ENCODE measurements around the gene DNAI4.
A peak's percentile ranks its signal among the peaks of the same experiment; 100 is the strongest.
"Not testable (repeated sequence)": the region's sequence is repeated elsewhere in the genome, so short reads cannot be mapped to it uniquely, and the experiment has no call there.

DNAI4 gene

GRCh38 chr1:66927528-66927927 is 2.9 kb upstream of the DNAI4 start:
- Histone ChIP-seq H3K4me3 (ENCODE audit: low read length) (no peak overlapping the region), H3K9me3 (ENCODE audit: insufficient read depth, low read depth, low read length) (no peaks in the 10 kb centered on the region), H3K36me3 (ENCODE audit: insufficient read depth, low read length) (0 out of 2 replicates have a peak, but pooled peaks cover 3% of the 10 kb centered on the region), H3K9ac (ENCODE audit: low read depth, low read length) (no peak overlapping the region), H3K27ac (ENCODE audit: low read depth, low read length) (no peak overlapping the region), H3K4me1 (ENCODE audit: insufficient read depth, low read length) (peaks cover 22% of the 10 kb centered on the region), H3K27me3 (ENCODE audit: insufficient read depth, low read length) (no peaks in the 10 kb centered on the region)

GRCh38 chr1:66925944-66926343 is 1.3 kb upstream of the DNAI4 start:
- peak overlapping the region; percentile 99 for H3K4me3 ChIP-seq (ENCODE audit: low read length)

GRCh38 chr1:66925558-66925910 is 878 bp upstream of the DNAI4 start:
- peak overlapping the region; percentile 96; the same call in 1 of the 2 replicates for H3K27ac ChIP-seq (ENCODE audit: low read depth, low read length)

More at GRCh38 chr1:66925944-66926343, 1.3 kb upstream of the DNAI4 start:
- H3K9me3 ChIP-seq (ENCODE audit: insufficient read depth, low read depth, low read length) = no peaks in the 10 kb centered on the region
- peak overlapping the region; percentile 96; the same call in 1 of the 2 replicates for H3K27ac ChIP-seq (ENCODE audit: low read depth, low read length)
- peak overlapping the region; percentile 95 for H3K9ac ChIP-seq (ENCODE audit: low read depth, low read length)
- H3K4me1 ChIP-seq (ENCODE audit: insufficient read depth, low read length) = peaks cover 15% of the 10 kb centered on the region
- 0 out of 2 replicates have a peak, but pooled peaks cover 3% of the 10 kb centered on the region for H3K36me3 ChIP-seq (ENCODE audit: insufficient read depth, low read length)
- H3K27me3 ChIP-seq (ENCODE audit: insufficient read depth, low read length) = no peaks in the 10 kb centered on the region
- 6% methylated on average over 8 of the region's 9 CpGs for WGBS

GRCh38 chr1:66920543-66920942 is 4.1 kb downstream of the DNAI4 start:
- Histone ChIP-seq H3K27me3 (ENCODE audit: insufficient read depth, low read length) (no peaks in the 10 kb centered on the region), H3K36me3 (ENCODE audit: insufficient read depth, low read length) (0 out of 2 replicates have a peak, but pooled peaks cover 6% of the 10 kb centered on the region), H3K4me1 (ENCODE audit: insufficient read depth, low read length) (peaks cover 7% of the 10 kb centered on the region), H3K4me3 (ENCODE audit: low read length) (no peak overlapping the region), H3K27ac (ENCODE audit: low read depth, low read length) (no peak overlapping the region), H3K9ac (ENCODE audit: low read depth, low read length) (no peak overlapping the region), H3K9me3 (ENCODE audit: insufficient read depth, low read depth, low read length) (no peaks in the 10 kb centered on the region)
- WGBS = 100% methylated on average over 2 of the region's 2 CpGs

More at GRCh38 chr1:66925558-66925910, 878 bp upstream of the DNAI4 start:
- Histone ChIP-seq H3K4me3 (ENCODE audit: low read length) (peak overlapping the region; percentile 99), H3K36me3 (ENCODE audit: insufficient read depth, low read length) (0 out of 2 replicates have a peak, but pooled peaks cover 6% of the 10 kb centered on the region), H3K9me3 (ENCODE audit: insufficient read depth, low read depth, low read length) (no peaks in the 10 kb centered on the region), H3K4me1 (ENCODE audit: insufficient read depth, low read length) (peaks cover 15% of the 10 kb centered on the region), H3K9ac (ENCODE audit: low read depth, low read length) (peak overlapping the region; percentile 95), H3K27me3 (ENCODE audit: insufficient read depth, low read length) (no peaks in the 10 kb centered on the region)
- WGBS = 0% methylated on average over 11 of the region's 11 CpGs

GRCh38 chr1:66919828-66920227 is 4.8 kb downstream of the DNAI4 start:
- H3K4me1 ChIP-seq (ENCODE audit: insufficient read depth, low read length) = peaks cover 7% of the 10 kb centered on the region
- 86% methylated on average over 3 of the region's 3 CpGs for WGBS

GRCh38 chr1:66919063-66919462 is 5.6 kb downstream of the DNAI4 start:
- WGBS = 94% methylated on average over 1 of the region's 1 CpG

More at GRCh38 chr1:66919828-66920227, 4.8 kb downstream of the DNAI4 start:
- no peak overlapping the region for H3K9ac ChIP-seq (ENCODE audit: low read depth, low read length)
- H3K27ac ChIP-seq (ENCODE audit: low read depth, low read length) = no peak overlapping the region
- H3K27me3 ChIP-seq (ENCODE audit: insufficient read depth, low read length) = no peaks in the 10 kb centered on the region
- H3K36me3 ChIP-seq (ENCODE audit: insufficient read depth, low read length) = 0 out of 2 replicates have a peak, but pooled peaks cover 6% of the 10 kb centered on the region
- H3K4me3 ChIP-seq (ENCODE audit: low read length) = no peak overlapping the region
- no peaks in the 10 kb centered on the region for H3K9me3 ChIP-seq (ENCODE audit: insufficient read depth, low read depth, low read length)

GRCh38 chr1:66917476-66917875 is 7.2 kb downstream of the DNAI4 start:
- H3K9me3 ChIP-seq (ENCODE audit: insufficient read depth, low read depth, low read length) = no peaks in the 10 kb centered on the region
- H3K4me3 ChIP-seq (ENCODE audit: low read length) = no peak overlapping the region
- H3K27me3 ChIP-seq (ENCODE audit: insufficient read depth, low read length) = no peaks in the 10 kb centered on the region
- 93% methylated on average over 1 of the region's 1 CpG for WGBS
- H3K4me1 ChIP-seq (ENCODE audit: insufficient read depth, low read length) = 0 out of 2 replicates have a peak, but pooled peaks cover 7% of the 10 kb centered on the region
- no peak overlapping the region for H3K9ac ChIP-seq (ENCODE audit: low read depth, low read length)
- no peak overlapping the region for H3K27ac ChIP-seq (ENCODE audit: low read depth, low read length)
- H3K36me3 ChIP-seq (ENCODE audit: insufficient read depth, low read length) = 0 out of 2 replicates have a peak, but pooled peaks cover 6% of the 10 kb centered on the region

More at GRCh38 chr1:66919063-66919462, 5.6 kb downstream of the DNAI4 start:
- H3K4me3 ChIP-seq (ENCODE audit: low read length) = no peak overlapping the region
- H3K27ac ChIP-seq (ENCODE audit: low read depth, low read length) = no peak overlapping the region
- H3K9me3 ChIP-seq (ENCODE audit: insufficient read depth, low read depth, low read length) = no peaks in the 10 kb centered on the region
- H3K36me3 ChIP-seq (ENCODE audit: insufficient read depth, low read length) = 0 out of 2 replicates have a peak, but pooled peaks cover 6% of the 10 kb centered on the region
- H3K9ac ChIP-seq (ENCODE audit: low read depth, low read length) = no peak overlapping the region
- H3K27me3 ChIP-seq (ENCODE audit: insufficient read depth, low read length) = no peaks in the 10 kb centered on the region
- H3K4me1 ChIP-seq (ENCODE audit: insufficient read depth, low read length) = peaks cover 7% of the 10 kb centered on the region

- no peaks in the 10 kb centered on the region for H3K27me3 ChIP-seq (ENCODE audit: insufficient read depth, low read length)
- H3K9ac ChIP-seq (ENCODE audit: low read depth, low read length) = no peak overlapping the region
- no peak overlapping the region for H3K27ac ChIP-seq (ENCODE audit: low read depth, low read length)
- WGBS = 73% methylated on average over 1 of the region's 2 CpGs
- H3K36me3 ChIP-seq (ENCODE audit: insufficient read depth, low read length) = 0 out of 2 replicates have a peak, but pooled peaks cover 6% of the 10 kb centered on the region
- peaks cover 10% of the 10 kb centered on the region for H3K4me1 ChIP-seq (ENCODE audit: insufficient read depth, low read length)
- no peak overlapping the region for H3K4me3 ChIP-seq (ENCODE audit: low read length)
- H3K9me3 ChIP-seq (ENCODE audit: insufficient read depth, low read depth, low read length) = no peaks in the 10 kb centered on the region
These were observed 8.3 kb downstream of the DNAI4 start for GRCh38 chr1:66916320-66916719.

- H3K4me3 ChIP-seq (ENCODE audit: low read length); H3K9me3 ChIP-seq (ENCODE audit: insufficient read depth, low read depth, low read length); H3K9ac ChIP-seq (ENCODE audit: low read depth, low read length); H3K36me3 ChIP-seq (ENCODE audit: insufficient read depth, low read length); H3K27ac ChIP-seq (ENCODE audit: low read depth, low read length); H3K27me3 ChIP-seq (ENCODE audit: insufficient read depth, low read length): not testable (repeated sequence)
- H3K4me1 ChIP-seq (ENCODE audit: insufficient read depth, low read length) = peaks cover 14% of the 10 kb centered on the region
- no CpG with 5 or more reads among the region's 1 CpG for WGBS
These were observed 9.5 kb downstream of the DNAI4 start for GRCh38 chr1:66915203-66915602.

GRCh38 chr1:66893712-66894111 is 30.9 kb downstream of the DNAI4 start:
- WGBS = 94% methylated on average over 2 of the region's 3 CpGs
- Histone ChIP-seq H3K27ac (ENCODE audit: low read depth, low read length) (no peak overlapping the region), H3K9ac (ENCODE audit: low read depth, low read length) (no peak overlapping the region), H3K36me3 (ENCODE audit: insufficient read depth, low read length) (no peaks in the 10 kb centered on the region), H3K4me1 (ENCODE audit: insufficient read depth, low read length) (no peaks in the 10 kb centered on the region), H3K9me3 (ENCODE audit: insufficient read depth, low read depth, low read length) (no peaks in the 10 kb centered on the region), H3K4me3 (ENCODE audit: low read length) (no peak overlapping the region), H3K27me3 (ENCODE audit: insufficient read depth, low read length) (no peaks in the 10 kb centered on the region)

- no peaks in the 10 kb centered on the region for H3K36me3 ChIP-seq (ENCODE audit: insufficient read depth, low read length)
- no peaks in the 10 kb centered on the region for H3K27me3 ChIP-seq (ENCODE audit: insufficient read depth, low read length)
- no peak overlapping the region for H3K9ac ChIP-seq (ENCODE audit: low read depth, low read length)
- WGBS = 96% methylated on average over 1 of the region's 1 CpG
- no peak overlapping the region for H3K4me3 ChIP-seq (ENCODE audit: low read length)
- H3K4me1 ChIP-seq (ENCODE audit: insufficient read depth, low read length) = no peaks in the 10 kb centered on the region
- no peak overlapping the region for H3K27ac ChIP-seq (ENCODE audit: low read depth, low read length)
- no peaks in the 10 kb centered on the region for H3K9me3 ChIP-seq (ENCODE audit: insufficient read depth, low read depth, low read length)
These were observed 34.0 kb downstream of the DNAI4 start for GRCh38 chr1:66890621-66891020.

- no peaks in the 10 kb centered on the region for H3K4me1 ChIP-seq (ENCODE audit: insufficient read depth, low read length)
- no peak overlapping the region for H3K4me3 ChIP-seq (ENCODE audit: low read length)
- WGBS = 95% methylated on average over 1 of the region's 1 CpG
- no peak overlapping the region for H3K27ac ChIP-seq (ENCODE audit: low read depth, low read length)
- no peak overlapping the region for H3K9ac ChIP-seq (ENCODE audit: low read depth, low read length)
- no peaks in the 10 kb centered on the region for H3K27me3 ChIP-seq (ENCODE audit: insufficient read depth, low read length)
- H3K9me3 ChIP-seq (ENCODE audit: insufficient read depth, low read depth, low read length) = no peaks in the 10 kb centered on the region
- H3K36me3 ChIP-seq (ENCODE audit: insufficient read depth, low read length) = no peaks in the 10 kb centered on the region
These were observed 35.6 kb downstream of the DNAI4 start for GRCh38 chr1:66889030-66889429.
